ENCODE results near the gene KIAA1328. TPM values are rescaled to one million over a fixed set of nuclear protein-coding genes. Genes with fewer than 3 reads are reported as not detected.

Gene KIAA1328
- total RNA-seq, 1 donor from 2014 or later, result 3.9 TPM

DNA sequence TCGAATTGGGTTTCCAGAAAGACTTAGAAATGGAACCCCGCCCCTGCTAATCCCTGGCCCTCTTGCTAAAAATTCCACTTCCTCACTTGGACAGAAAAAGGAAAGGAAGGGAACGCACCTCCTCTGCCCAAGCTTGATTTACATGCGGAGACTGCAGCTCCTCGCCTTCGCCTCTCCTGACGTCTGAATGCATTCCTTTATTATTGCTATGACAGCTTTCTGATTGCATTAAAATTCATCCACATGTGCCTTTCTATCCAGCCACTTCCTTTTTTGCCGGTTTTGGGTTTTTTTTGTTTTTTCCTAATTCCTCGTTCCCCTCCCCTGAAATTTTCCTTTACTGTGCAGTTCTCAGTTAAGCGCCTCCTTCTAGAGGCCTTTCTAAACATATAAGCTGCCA, 448.9 kb downstream of the KIAA1328 start:
- intact Hi-C loops (cut with DNase I), result no loop called here
- no peak for ATAC-seq
- no peak for DNase-seq (ENCODE audit: missing footprints)

Other genes starting within 250 kb of the KIAA1328 start
- 23.3 TPM for gene TPGS2, start 125 bp upstream of the KIAA1328 start, total RNA-seq